Measurements from ENCODE around the gene C10orf90. TPM values are rescaled to one million over a fixed set of nuclear protein-coding genes. Genes with fewer than 3 reads are reported as not detected.

C10orf90 gene
- total and polyA plus RNA-seq, 2 donors (not counting 3 experiments of a cell fraction or from before 2014, with no cell fraction given): not detected

- no peak overlapping the region for H3K9ac ChIP-seq (replicated peaks; ENCODE audit: extremely low read depth, insufficient read depth, low read length)
- TF ChIP-seq MYC (IDR thresholded peaks at IDR 0.05; ENCODE audit: low read depth, low read length) (no peak), CTCF (IDR thresholded peaks at IDR 0.05; ENCODE audit: extremely low read depth in 1 of 2, insufficient read depth in 1 of 2, low read depth in 1 of 2, low read length in 2 of 2) (no peak), POLR2A (IDR thresholded peaks at IDR 0.05; ENCODE audit: low read depth, low read length) (no peak)
- DNase-seq (ENCODE audit: low read depth, low spot score) (no peak), FAIRE-seq (no peak)
- no TSS peak for BruUV-seq (replicated peaks)
- H3K4me2 ChIP-seq (ENCODE audit: insufficient read depth, low read length): no peak overlapping the region
- dilution Hi-C loops (cut with MboI; ENCODE audit: extremely low pct_ligation_motif_present, low sequenced_read_pairs): no loop called here
- H3K27ac ChIP-seq (ENCODE audit: insufficient read depth, low read depth, low read length): no peak overlapping the region
- intact Hi-C loops (cut with micrococcal nuclease): no loop called here
- ChIA-PET POLR2A (no interaction called here), CTCF (no interaction called here)
- no peaks in the 10 kb centered on the region for H4K20me1 ChIP-seq (replicated peaks; ENCODE audit: control insufficient read depth, extremely low read depth, insufficient read depth, low read length)
- no peaks in the 10 kb centered on the region for H3K9me1 ChIP-seq (replicated peaks; ENCODE audit: control insufficient read depth, extremely low read depth, insufficient read depth, low read length)
- H3K4me1 ChIP-seq (ENCODE audit: control insufficient read depth, extremely low read depth, insufficient read depth, low read length): no peaks in the 10 kb centered on the region
- H3K9me3 ChIP-seq (replicated peaks; ENCODE audit: control insufficient read depth, insufficient read depth, low read length): no peaks in the 10 kb centered on the region
- H3K4me3 ChIP-seq (replicated peaks in 1 of 3; ENCODE audit: insufficient read depth in 1 of 3, low read depth in 1 of 3, low read length in 3 of 3): no peak overlapping the region
- no peak overlapping the region for H2AFZ ChIP-seq (ENCODE audit: low read depth, low read length)
- no peaks in the 10 kb centered on the region for H3K27me3 ChIP-seq (ENCODE audit: control insufficient read depth in 2 of 2, insufficient read depth in 2 of 2, low read length in 2 of 2)
- H3K79me2 ChIP-seq (ENCODE audit: control insufficient read depth, insufficient read depth, low read length): no peaks in the 10 kb centered on the region
- H3K36me3 ChIP-seq (ENCODE audit: control insufficient read depth in 2 of 2, extremely low read depth in 1 of 2, insufficient read depth in 2 of 2, low read length in 2 of 2): no peaks in the 10 kb centered on the region
These were observed 152.0 kb downstream of the C10orf90 start for GRCh38 chr10:126518218-126519080.

GRCh38 chr10:126516515-126516914, 154.0 kb downstream of the C10orf90 start:
- POLR2A ChIA-PET: no interaction called here
- CTCF ChIA-PET: no interaction called here
- Histone ChIP-seq H3K9me3 (replicated peaks; ENCODE audit: control insufficient read depth, insufficient read depth, low read length) (no peaks in the 10 kb centered on the region), H3K9me1 (replicated peaks; ENCODE audit: control insufficient read depth, extremely low read depth, insufficient read depth, low read length) (no peaks in the 10 kb centered on the region), H3K79me2 (ENCODE audit: control insufficient read depth, insufficient read depth, low read length) (no peaks in the 10 kb centered on the region), H3K4me2 (ENCODE audit: insufficient read depth, low read length) (no peak overlapping the region), H3K9ac (replicated peaks; ENCODE audit: extremely low read depth, insufficient read depth, low read length) (no peak overlapping the region), H3K36me3 (ENCODE audit: control insufficient read depth in 2 of 2, extremely low read depth in 1 of 2, insufficient read depth in 2 of 2, low read length in 2 of 2) (no peaks in the 10 kb centered on the region), H3K4me1 (ENCODE audit: control insufficient read depth, extremely low read depth, insufficient read depth, low read length) (no peaks in the 10 kb centered on the region), H2AFZ (ENCODE audit: low read depth, low read length) (no peak overlapping the region), H3K27me3 (ENCODE audit: control insufficient read depth in 2 of 2, insufficient read depth in 2 of 2, low read length in 2 of 2) (no peaks in the 10 kb centered on the region), H3K27ac (ENCODE audit: insufficient read depth, low read depth, low read length) (no peak overlapping the region), H4K20me1 (replicated peaks; ENCODE audit: control insufficient read depth, extremely low read depth, insufficient read depth, low read length) (no peaks in the 10 kb centered on the region), H3K4me3 (replicated peaks in 1 of 3; ENCODE audit: insufficient read depth in 1 of 3, low read depth in 1 of 3, low read length in 3 of 3) (no peak overlapping the region)
- no peak for DNase-seq (ENCODE audit: low read depth, low spot score)
- no TSS peak for BruUV-seq (replicated peaks)
- TF ChIP-seq GATA2 (IDR thresholded peaks at IDR 0.05; ENCODE audit: insufficient read depth, insufficient read length, low read depth, low read length) (no peak), EZH2 (IDR thresholded peaks at IDR 0.05; ENCODE audit: borderline replicate concordance, low read depth, low read length, severe bottlenecking) (no peak), MAX (IDR thresholded peaks at IDR 0.05; ENCODE audit: insufficient read depth, insufficient read length) (no peak), FOS (IDR thresholded peaks at IDR 0.05; ENCODE audit: borderline replicate concordance, insufficient read depth, low read length) (no peak), MYC (IDR thresholded peaks at IDR 0.05; ENCODE audit: low read depth, low read length) (no peak), POLR2AphosphoS5 (IDR thresholded peaks at IDR 0.05; ENCODE audit: insufficient read depth, low read depth, low read length) (no peak), POLR2A (IDR thresholded peaks at IDR 0.05; ENCODE audit: low read depth, low read length) (no peak), JUN (IDR thresholded peaks at IDR 0.05; ENCODE audit: borderline replicate concordance, insufficient read depth, insufficient read length, low read depth) (no peak), CTCF (IDR thresholded peaks at IDR 0.05; ENCODE audit: extremely low read depth in 1 of 2, insufficient read depth in 1 of 2, low read depth in 1 of 2, low read length in 2 of 2) (no peak)
- dilution Hi-C loops (cut with MboI; ENCODE audit: extremely low pct_ligation_motif_present, low sequenced_read_pairs) (no loop called here), intact Hi-C loops (cut with micrococcal nuclease) (no loop called here)
- FAIRE-seq: no peak
